Measurements from ENCODE around the gene GIGYF2. TPM values are rescaled to one million over a fixed set of nuclear protein-coding genes. Genes with fewer than 3 reads are reported as not detected.
A peak's percentile ranks its signal among the peaks of the same experiment; 100 is the strongest.

GIGYF2 gene
- total and polyA plus RNA-seq, 2 experiments from 2014 or later: 29.8 to 63.6 TPM

DNA sequence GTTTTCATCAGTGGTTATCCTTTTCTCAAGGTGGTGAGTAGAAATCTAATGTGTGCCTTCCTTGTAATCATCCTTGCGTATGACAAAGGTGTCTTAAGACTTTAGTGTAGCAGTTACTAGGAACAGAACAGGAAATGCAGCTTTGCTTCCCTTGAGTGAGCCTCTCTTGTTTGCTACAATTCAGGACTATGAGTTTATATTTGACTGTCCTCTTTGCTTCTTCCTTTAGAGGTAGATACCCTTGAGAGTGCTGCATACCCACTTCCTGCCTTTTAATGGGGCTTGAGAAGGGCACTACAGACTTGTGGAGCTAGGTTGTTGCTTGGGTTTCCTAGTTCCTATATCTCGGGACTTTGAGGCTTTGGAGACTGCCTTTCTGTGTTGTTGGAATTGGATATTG lies 75.4 kb downstream of the GIGYF2 start:
- H3K36me3 ChIP-seq (replicated peaks; ENCODE audit: insufficient read depth, low read depth): no peaks in the 10 kb centered on the region
- no peaks in the 10 kb centered on the region for H4K20me1 ChIP-seq (ENCODE audit: insufficient read depth, poor library complexity, severe bottlenecking)
- no peaks in the 10 kb centered on the region for H3K9me3 ChIP-seq (ENCODE audit: low read depth)
- no peaks in the 10 kb centered on the region for H3K4me1 ChIP-seq (ENCODE audit: insufficient read depth)
- H3K9me2 ChIP-seq (replicated peaks; ENCODE audit: insufficient read depth): no peaks in the 10 kb centered on the region
- no peak overlapping the region for H3K4me3 ChIP-seq
- H3K27ac ChIP-seq: peak overlapping the region; percentile 44
- 87% methylated on average over 2 of the region's 2 CpGs for WGBS (ENCODE audit: low lambda C conversion rate, missing lambda C conversion rate)
- H3K27me3 ChIP-seq: no peaks in the 10 kb centered on the region
- no peak for TF ChIP-seq EZH2 (IDR thresholded peaks at IDR 0.05; ENCODE audit: borderline replicate concordance)
- no peak for TF ChIP-seq EZH2phosphoT487 (IDR thresholded peaks at IDR 0.05; ENCODE audit: low read depth, severe bottlenecking, unreplicated experiment)
- TF ChIP-seq, protein P1, sequence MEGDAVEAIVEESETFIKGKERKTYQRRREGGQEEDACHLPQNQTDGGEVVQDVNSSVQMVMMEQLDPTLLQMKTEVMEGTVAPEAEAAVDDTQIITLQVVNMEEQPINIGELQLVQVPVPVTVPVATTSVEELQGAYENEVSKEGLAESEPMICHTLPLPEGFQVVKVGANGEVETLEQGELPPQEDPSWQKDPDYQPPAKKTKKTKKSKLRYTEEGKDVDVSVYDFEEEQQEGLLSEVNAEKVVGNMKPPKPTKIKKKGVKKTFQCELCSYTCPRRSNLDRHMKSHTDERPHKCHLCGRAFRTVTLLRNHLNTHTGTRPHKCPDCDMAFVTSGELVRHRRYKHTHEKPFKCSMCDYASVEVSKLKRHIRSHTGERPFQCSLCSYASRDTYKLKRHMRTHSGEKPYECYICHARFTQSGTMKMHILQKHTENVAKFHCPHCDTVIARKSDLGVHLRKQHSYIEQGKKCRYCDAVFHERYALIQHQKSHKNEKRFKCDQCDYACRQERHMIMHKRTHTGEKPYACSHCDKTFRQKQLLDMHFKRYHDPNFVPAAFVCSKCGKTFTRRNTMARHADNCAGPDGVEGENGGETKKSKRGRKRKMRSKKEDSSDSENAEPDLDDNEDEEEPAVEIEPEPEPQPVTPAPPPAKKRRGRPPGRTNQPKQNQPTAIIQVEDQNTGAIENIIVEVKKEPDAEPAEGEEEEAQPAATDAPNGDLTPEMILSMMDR (IDR thresholded peaks at IDR 0.05; ENCODE audit: poor library complexity): no peak
- no peak for DNase-seq (ENCODE audit: low spot score)
- no peak overlapping the region for H3K4me2 ChIP-seq
- no peak overlapping the region for H2AFZ ChIP-seq
- peaks cover 6% of the 10 kb centered on the region for H3K79me2 ChIP-seq

DNA sequence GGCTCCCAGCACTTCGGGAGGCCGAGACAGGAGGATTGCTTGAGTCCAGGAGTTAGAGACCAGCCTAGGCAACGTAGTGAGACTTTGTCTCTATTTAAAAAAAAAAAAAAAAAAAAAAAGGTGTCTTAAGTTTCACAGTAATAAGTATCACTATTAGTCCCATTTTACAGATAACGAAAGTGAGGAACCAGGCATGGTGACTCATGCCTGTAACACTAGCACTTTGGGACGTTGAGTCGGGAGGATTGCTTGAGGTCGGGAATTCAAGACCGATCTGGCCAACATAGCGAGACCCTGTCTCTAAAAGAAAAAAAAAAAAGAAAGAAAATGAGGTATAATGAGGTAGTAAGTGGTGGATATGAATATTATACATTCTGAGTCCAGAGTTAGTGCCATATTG lies 76.7 kb downstream of the GIGYF2 start:
- peaks cover 6% of the 10 kb centered on the region for H3K4me1 ChIP-seq (ENCODE audit: insufficient read depth)
- H3K9me3 ChIP-seq (ENCODE audit: low read depth): no peaks in the 10 kb centered on the region
- H3K9me2 ChIP-seq (replicated peaks; ENCODE audit: insufficient read depth): no peaks in the 10 kb centered on the region
- H3K36me3 ChIP-seq (replicated peaks; ENCODE audit: insufficient read depth, low read depth): no peaks in the 10 kb centered on the region
- H3K79me2 ChIP-seq: peaks cover 6% of the 10 kb centered on the region
- H4K20me1 ChIP-seq (ENCODE audit: insufficient read depth, poor library complexity, severe bottlenecking): no peaks in the 10 kb centered on the region
- H3K4me2 ChIP-seq: peak overlapping the region; percentile 54
- WGBS (ENCODE audit: low lambda C conversion rate, missing lambda C conversion rate): 93% methylated on average over 9 of the region's 9 CpGs
- H2AFZ ChIP-seq: no peak overlapping the region
- DNase-seq (ENCODE audit: low spot score): no peak
- no peak overlapping the region for H3K4me3 ChIP-seq
- TF ChIP-seq EZH2phosphoT487 (IDR thresholded peaks at IDR 0.05; ENCODE audit: low read depth, severe bottlenecking, unreplicated experiment) (no peak), EZH2 (IDR thresholded peaks at IDR 0.05; ENCODE audit: borderline replicate concordance) (no peak)
- TF ChIP-seq, protein P1 (IDR thresholded peaks at IDR 0.05; ENCODE audit: poor library complexity): no peak
- H3K27ac ChIP-seq: no peak overlapping the region
- no peaks in the 10 kb centered on the region for H3K27me3 ChIP-seq

DNA sequence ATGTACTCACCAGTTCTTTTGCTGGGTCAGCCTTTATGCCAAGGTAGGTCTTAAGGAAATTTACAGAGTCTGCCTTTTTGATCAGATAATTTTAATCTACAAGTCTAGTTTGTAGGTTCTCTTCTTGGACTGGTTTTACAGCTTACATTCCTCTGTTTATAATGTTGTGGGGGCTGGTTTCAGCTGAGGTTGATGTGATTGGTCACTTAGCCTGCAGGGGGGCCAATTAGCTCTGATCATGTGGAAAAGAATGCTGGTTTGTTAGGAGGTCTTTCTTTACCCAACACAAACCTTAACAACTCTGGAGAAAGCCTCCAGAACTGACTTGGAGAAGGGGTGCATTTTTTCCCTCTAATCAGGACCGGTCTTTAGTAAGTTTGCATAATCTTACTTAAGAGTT lies 79.3 kb downstream of the GIGYF2 start, which contains the start of gene KCNJ13:
Gene KCNJ13 (minus strand): TSS at position 131 of the 400 bp plus-strand sequence. CDS start 5,203 bp downstream, outside the sequence.
- Histone ChIP-seq H4K20me1 (ENCODE audit: insufficient read depth, poor library complexity, severe bottlenecking) (no peaks in the 10 kb centered on the region), H3K9me2 (replicated peaks; ENCODE audit: insufficient read depth) (no peaks in the 10 kb centered on the region), H3K79me2 (peaks cover 6% of the 10 kb centered on the region), H2AFZ (no peak within 1 kb of the TSS), H3K9me3 (ENCODE audit: low read depth) (no peaks in the 10 kb centered on the region), H3K4me3 (no peak within 1 kb of the TSS), H3K27me3 (no peaks in the 10 kb centered on the region), H3K4me1 (ENCODE audit: insufficient read depth) (peaks cover 10% of the 10 kb centered on the region), H3K36me3 (replicated peaks; ENCODE audit: insufficient read depth, low read depth) (no peaks in the 10 kb centered on the region), H3K4me2 (peak within 1 kb of the TSS; percentile 54), H3K27ac (peak within 1 kb of the TSS; percentile 44)
- peak; percentile 54 for DNase-seq (ENCODE audit: low spot score)
- 42% methylated on average over 1 of the region's 1 CpG for WGBS (ENCODE audit: low lambda C conversion rate, missing lambda C conversion rate)
- TF ChIP-seq, protein P1 (IDR thresholded peaks at IDR 0.05; ENCODE audit: poor library complexity): no peak
- no peak for TF ChIP-seq EZH2 (IDR thresholded peaks at IDR 0.05; ENCODE audit: borderline replicate concordance)
- no peak for TF ChIP-seq EZH2phosphoT487 (IDR thresholded peaks at IDR 0.05; ENCODE audit: low read depth, severe bottlenecking, unreplicated experiment)

Measured in hepatocyte (in vitro differentiated cells).